Hepatocyte (in vitro differentiated cells): Measurements from ENCODE around the gene GIPC3. TPM values are rescaled to one million over a fixed set of nuclear protein-coding genes. Genes with fewer than 3 reads are reported as not detected.

Experiments used
- DNase-seq: peaks from one replicate; pipeline ENCODE4 v3.0.0-alpha.2; 2016; ENCODE audit warnings: low spot score
- H2AFZ ChIP-seq: fragments of 200-600 bp; sonication (generic); 2 replicates; pipeline ENCODE4 v1.6.0; 2016; ENCODE audit warnings: antibody characterized with exemption, mild to moderate bottlenecking
- H3K27ac ChIP-seq: fragments of 200-600 bp; sonication (generic); 2 replicates; pipeline ENCODE4 v1.5.1; 2016; ENCODE audit warnings: mild to moderate bottlenecking
- H3K27me3 ChIP-seq: fragments of 200-600 bp; sonication (generic); 2 replicates; pipeline ENCODE4 v1.6.1; 2016
- H3K36me3 ChIP-seq: fragments of 200-600 bp; sonication (generic); replicated peaks from 2 replicates; pipeline ENCODE4 v1.5.1; 2016; ENCODE audit warnings: low read depth; ENCODE audit not compliant: insufficient read depth
- H3K4me1 ChIP-seq: fragments of 200-600 bp; sonication (generic); 2 replicates; pipeline ENCODE4 v1.5.1; 2016; ENCODE audit warnings: mild to moderate bottlenecking, moderate library complexity; ENCODE audit not compliant: insufficient read depth
- H3K4me2 ChIP-seq: fragments of 200-600 bp; sonication (generic); 2 replicates; pipeline ENCODE4 v1.6.0; 2016
- H3K4me3 ChIP-seq: fragments of 200-600 bp; sonication (generic); 2 replicates; pipeline ENCODE4 v1.5.1; 2016; ENCODE audit warnings: mild to moderate bottlenecking
- H3K79me2 ChIP-seq: fragments of 200-600 bp; sonication (generic); 2 replicates; pipeline ENCODE4 v1.6.0; 2017; ENCODE audit warnings: mild to moderate bottlenecking
- H3K9me2 ChIP-seq: fragments of 200-600 bp; sonication (generic); replicated peaks from 2 replicates; pipeline ENCODE4 v1.6.0; 2017; ENCODE audit warnings: mild to moderate bottlenecking; ENCODE audit not compliant: insufficient read depth
- H3K9me3 ChIP-seq: fragments of 200-600 bp; sonication (generic); 2 replicates; pipeline ENCODE4 v1.5.1; 2016; ENCODE audit warnings: low read depth, mild to moderate bottlenecking
- H4K20me1 ChIP-seq: fragments of 200-600 bp; sonication (generic); 2 replicates; pipeline ENCODE4 v1.6.0; 2016; ENCODE audit warnings: mild to moderate bottlenecking; ENCODE audit not compliant: insufficient read depth, poor library complexity, severe bottlenecking
- CTCF ChIP-seq: fragments of 200-600 bp; sonication (generic); IDR thresholded peaks from 2 replicates; pipeline ENCODE4 v1.5.1; 2016; ENCODE audit warnings: antibody characterized with exemption, mild to moderate bottlenecking; ENCODE audit not compliant: poor library complexity
- EZH2 ChIP-seq: fragments of 200-600 bp; sonication (generic); IDR thresholded peaks from 2 replicates; pipeline ENCODE4 v1.6.1; 2016; ENCODE audit warnings: antibody characterized with exemption, mild to moderate bottlenecking, borderline replicate concordance
- EZH2phosphoT487 ChIP-seq: fragments of 200-600 bp; sonication (generic); IDR thresholded peaks from one replicate; pipeline ENCODE4 v1.6.1; 2018; ENCODE audit warnings: antibody characterized with exemption, mild to moderate bottlenecking, low read depth, moderate library complexity; ENCODE audit not compliant: unreplicated experiment, severe bottlenecking
- WGBS: methylation state at CpG from one replicate; pipeline ENCODE4 v1.1.6; 2016; ENCODE audit warnings: low lambda C conversion rate; ENCODE audit errors: missing lambda C conversion rate; 5-methylcytosine and 5-hydroxymethylcytosine counted together
- polyA plus RNA-seq: library from polyadenylated mRNA; unstranded; fragments of >200 nt; fragmentation: Nextera tagmentation; extraction: Ambion mirVana; gene quantifications from 2 replicates; pipeline ENCODE4 v1.2.1, GENCODE V29; 2016
- total RNA-seq: library from RNA; depleted of rRNA; stranded (reverse); fragments of >200 nt; gene quantifications from 2 replicates; pipeline ENCODE4 v1.2.3, GENCODE V29; 2014

The GIPC3 gene
- total and polyA plus RNA-seq, 2 experiments from 2014 or later: 0.28 TPM; not detected in 1

DNA sequence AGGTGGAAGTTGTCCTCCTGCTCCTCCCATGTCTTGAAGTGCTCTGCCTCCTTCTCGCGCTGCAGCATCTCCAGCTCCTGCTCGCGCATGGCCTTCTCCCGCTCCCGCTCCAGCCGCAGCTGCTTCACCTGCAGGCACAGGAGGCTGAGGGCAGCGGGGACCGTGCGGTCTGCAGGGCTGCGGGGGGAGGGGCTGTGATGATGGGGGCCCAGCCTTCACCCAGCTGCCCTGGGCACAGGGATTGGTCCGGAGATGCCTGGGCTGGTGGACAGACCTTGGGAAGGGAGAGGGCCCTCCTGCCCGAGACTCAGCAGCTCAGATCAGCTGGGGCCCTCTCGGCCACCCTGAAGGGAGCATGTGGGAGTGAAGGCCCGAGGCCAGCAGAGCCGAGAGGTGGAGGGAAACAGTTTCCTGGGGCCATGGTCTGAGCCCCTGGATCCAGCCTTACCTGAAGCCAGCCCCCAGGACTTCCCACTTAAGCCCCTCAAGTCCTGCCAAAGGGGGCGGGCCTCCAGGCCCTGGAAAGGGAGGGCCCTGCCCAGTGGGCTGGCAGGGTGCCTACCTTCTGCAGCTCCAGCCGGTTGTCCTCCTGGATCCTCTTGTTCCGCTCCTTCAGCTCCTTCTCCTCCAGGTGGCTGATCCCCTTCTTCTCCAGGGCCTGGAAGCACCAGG lies 35.0 kb downstream of the GIPC3 start:
- Histone ChIP-seq H3K4me1 (peaks cover 5% of the 10 kb centered on the region), H3K27me3 (no peaks in the 10 kb centered on the region), H3K36me3 (no peaks in the 10 kb centered on the region), H3K27ac (no peak overlapping the region), H3K9me3 (no peaks in the 10 kb centered on the region), H4K20me1 (peaks cover 6% of the 10 kb centered on the region), H3K79me2 (peaks cover 12% of the 10 kb centered on the region), H3K4me2 (no peak overlapping the region), H2AFZ (no peak overlapping the region), H3K4me3 (no peak overlapping the region), H3K9me2 (no peaks in the 10 kb centered on the region)
- TF ChIP-seq EZH2: no peak
- TF ChIP-seq CTCF: no peak
- no peak for TF ChIP-seq EZH2phosphoT487
- 93% methylated on average over 14 of the region's 19 CpGs for WGBS
- no peak for DNase-seq

GRCh38 chr19:3620817-3621547 lies 35.7 kb downstream of the GIPC3 start:
- 92% methylated on average over 24 of the region's 24 CpGs for WGBS
- H3K79me2 ChIP-seq: peaks cover 19% of the 10 kb centered on the region
- no peak overlapping the region for H3K27ac ChIP-seq
- no peak overlapping the region for H3K4me2 ChIP-seq
- no peaks in the 10 kb centered on the region for H3K36me3 ChIP-seq
- H3K4me3 ChIP-seq: no peak overlapping the region
- no peaks in the 10 kb centered on the region for H3K27me3 ChIP-seq
- DNase-seq: no peak
- H3K9me2 ChIP-seq: no peaks in the 10 kb centered on the region
- peaks cover 9% of the 10 kb centered on the region for H3K4me1 ChIP-seq
- H4K20me1 ChIP-seq: peaks cover 6% of the 10 kb centered on the region
- no peak for TF ChIP-seq CTCF
- H2AFZ ChIP-seq: no peak overlapping the region
- no peaks in the 10 kb centered on the region for H3K9me3 ChIP-seq

DNA sequence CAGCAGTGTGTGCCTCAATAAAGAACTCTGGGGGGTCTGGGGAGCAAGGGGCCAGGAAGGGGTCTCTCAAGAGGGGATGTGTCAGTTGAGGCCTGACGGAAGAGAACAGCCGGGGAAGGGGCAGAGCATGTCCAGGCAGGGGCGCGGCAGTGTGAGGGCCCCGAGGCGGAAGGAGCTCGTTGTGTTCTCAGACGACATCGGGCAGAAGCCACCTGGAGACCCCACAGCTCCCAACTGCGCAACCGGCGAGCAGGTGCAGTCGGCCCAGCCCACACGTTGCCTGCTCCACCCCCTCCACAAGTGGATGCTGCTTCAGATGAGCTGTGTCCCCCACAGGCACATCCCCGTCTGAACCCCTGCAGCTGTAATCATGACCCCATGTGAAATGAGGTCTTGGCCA lies 36.4 kb downstream of the GIPC3 start:
- H3K27me3 ChIP-seq: no peaks in the 10 kb centered on the region
- H3K79me2 ChIP-seq: peaks cover 22% of the 10 kb centered on the region
- H3K9me2 ChIP-seq: no peaks in the 10 kb centered on the region
- no peaks in the 10 kb centered on the region for H3K36me3 ChIP-seq
- WGBS: 100% methylated on average over 4 of the region's 15 CpGs
- H4K20me1 ChIP-seq: peaks cover 6% of the 10 kb centered on the region
- no peaks in the 10 kb centered on the region for H3K9me3 ChIP-seq
- no peak overlapping the region for H3K27ac ChIP-seq
- TF ChIP-seq EZH2phosphoT487 (no peak), CTCF (no peak), EZH2 (no peak)
- no peak overlapping the region for H3K4me2 ChIP-seq
- H3K4me3 ChIP-seq: no peak overlapping the region
- peaks cover 9% of the 10 kb centered on the region for H3K4me1 ChIP-seq
- no peak overlapping the region for H2AFZ ChIP-seq
- no peak for DNase-seq
